GM12878 (cell line): Measurements from ENCODE around the gene FANCD2OS. TPM values are rescaled to one million over a fixed set of nuclear protein-coding genes. Genes with fewer than 3 reads are reported as not detected.

ENCODE experiments used
- ATAC-seq: fragments of 200-7000 bp; cut with Tn5 transposase; 3 replicates; pipeline ENCODE4 v1.9.1; 2020; ENCODE audit warnings: mild to moderate bottlenecking, moderate library complexity
- BruUV-seq: library from RNA; stranded (reverse); fragments of 400-500 nt; replicated peaks from 2 replicates; lab custom pipeline; 2021; lab: Mats Ljungman, UMichigan
- CTCF ChIA-PET: fragments of 300-600 bp; sonication (Branson Sonifier 250); formaldehyde crosslinking; extraction: SDS; loops from one replicate; lab custom pipeline; 2021; ENCODE audit warnings: inconsistent platforms; lab: Yijun Ruan, JAX
- POLR2A ChIA-PET: fragments of 350-600 bp; formaldehyde crosslinking; extraction: SDS; loops from one replicate; lab custom pipeline; 2021; ENCODE audit warnings: inconsistent platforms; lab: Charles Lee
- RAD21 ChIA-PET: fragments of 300-600 bp; sonication (Branson Sonifier 250); formaldehyde crosslinking; loops from one replicate; lab custom pipeline; 2023; ENCODE audit warnings: antibody characterized with exemption; ENCODE audit not compliant: unreplicated experiment; lab: Charles Lee
- SMC1A ChIA-PET: fragments of 300-600 bp; sonication (Branson Sonifier 250); formaldehyde crosslinking; loops from one replicate; lab custom pipeline; 2023; ENCODE audit not compliant: unreplicated experiment, uncharacterized antibody; lab: Charles Lee
- DNase-seq: peaks from one replicate; pipeline ENCODE4 v3.0.0-alpha.2; 2011; ENCODE audit warnings: low read depth, low spot score
- FAIRE-seq: peaks from 3 replicates; lab custom pipeline; 2011; peaks lifted over from hg19 to GRCh38; lab: Jason Lieb, UNC
- H2AFZ ChIP-seq: 2 replicates; pipeline ENCODE4 v1.6.0; 2011; ENCODE audit warnings: low read depth, low read length, control low read depth; ENCODE audit not compliant: control insufficient read depth
- H3K27ac ChIP-seq: 2 replicates; pipeline ENCODE4 v1.5.1; 2011; ENCODE audit warnings: control low read depth; ENCODE audit not compliant: control insufficient read depth, insufficient read depth
- H3K27me3 ChIP-seq, 2 experiments: replicated peaks in 1 of 2; 2 replicates each; pipeline versions ENCODE4 v1.6.0 to v1.6.1; 2011; ENCODE audit warnings: low read length in 1 of 2; ENCODE audit not compliant: control insufficient read depth in 2 of 2, insufficient read depth in 2 of 2
- H3K36me3 ChIP-seq, 2 experiments: 2 replicates each; pipeline ENCODE4 v1.5.1; 2011; ENCODE audit warnings: low read length in 1 of 2; ENCODE audit not compliant: control insufficient read depth in 2 of 2, insufficient read depth in 2 of 2
- H3K4me1 ChIP-seq: 2 replicates; pipeline ENCODE4 v1.6.1; 2011; ENCODE audit warnings: mild to moderate bottlenecking, low read length, moderate library complexity, mixed read lengths; ENCODE audit not compliant: control insufficient read depth, insufficient read depth
- H3K4me2 ChIP-seq: 2 replicates; pipeline ENCODE4 v1.6.0; 2011; ENCODE audit warnings: control low read depth; ENCODE audit not compliant: control insufficient read depth, insufficient read depth
- H3K4me3 ChIP-seq: fragments of 200-600 bp; sonication (generic); 2 replicates; pipeline ENCODE4 v1.5.1; 2016
- H3K79me2 ChIP-seq: 2 replicates; pipeline ENCODE4 v1.6.0; 2011; ENCODE audit warnings: low read length; ENCODE audit not compliant: control insufficient read depth, insufficient read depth
- H3K9ac ChIP-seq: 2 replicates; pipeline ENCODE4 v1.8.0; 2011; ENCODE audit warnings: low read length, control low read depth, mixed read lengths; ENCODE audit not compliant: control insufficient read depth, insufficient read depth
- H3K9me3 ChIP-seq: replicated peaks from 3 replicates; pipeline ENCODE4 v1.5.1; 2011; ENCODE audit warnings: mild to moderate bottlenecking, low read length; ENCODE audit not compliant: control insufficient read depth, insufficient read depth
- H4K20me1 ChIP-seq: 2 replicates; pipeline ENCODE4 v1.6.0; 2011; ENCODE audit not compliant: control insufficient read depth, insufficient read depth
- ATF3 ChIP-seq: IDR thresholded peaks from 2 replicates; pipeline ENCODE4 v1.6.1; 2011; ENCODE audit warnings: low read depth, mild to moderate bottlenecking, low read length, moderate library complexity, borderline replicate concordance; ENCODE audit errors: extremely low read depth
- BMI1 ChIP-seq: fragments of 450-650 bp; IDR thresholded peaks from 2 replicates; pipeline ENCODE4 v1.6.1; 2016; ENCODE audit warnings: mild to moderate bottlenecking, moderate library complexity, borderline replicate concordance
- EED ChIP-seq: sonication (generic); IDR thresholded peaks from 2 replicates; pipeline ENCODE4 v1.6.1; 2016; ENCODE audit warnings: antibody characterized with exemption, low read depth
- EZH2 ChIP-seq: IDR thresholded peaks from 2 replicates; pipeline ENCODE4 v1.6.1; 2012; ENCODE audit warnings: low read depth, mild to moderate bottlenecking, control low read depth, inconsistent platforms, low read length, borderline replicate concordance; ENCODE audit not compliant: control insufficient read depth
- FOXK2 ChIP-seq: fragments of 450-650 bp; IDR thresholded peaks from 2 replicates; pipeline ENCODE4 v1.6.1; 2017; ENCODE audit warnings: mild to moderate bottlenecking, moderate library complexity
- FOXM1 ChIP-seq: IDR thresholded peaks from 2 replicates; pipeline ENCODE4 v1.6.1; 2012; ENCODE audit warnings: low read depth, mild to moderate bottlenecking, inconsistent platforms, low read length, moderate library complexity
- IKZF2 ChIP-seq, 2 experiments: fragments of 450-650 bp; IDR thresholded peaks; 2 replicates each; pipeline ENCODE4 v1.6.1; 2017; ENCODE audit warnings: mild to moderate bottlenecking in 2 of 2, moderate library complexity in 2 of 2
- KAT2A ChIP-seq: conservative IDR thresholded peaks from 2 replicates; pipeline ENCODE4 v1.6.1; 2011; ENCODE audit warnings: low read depth, low read length; ENCODE audit not compliant: control insufficient read depth
- MTA2 ChIP-seq: fragments of 450-650 bp; IDR thresholded peaks from 2 replicates; pipeline ENCODE4 v1.6.1; 2016; ENCODE audit warnings: low read depth, mild to moderate bottlenecking, moderate library complexity
- MXI1 ChIP-seq: fragments of 150-350 bp; IDR thresholded peaks from 2 replicates; pipeline ENCODE4 v1.6.1; 2011; ENCODE audit warnings: low read depth, mild to moderate bottlenecking, inconsistent platforms, low read length, improper control_type of control experiment
- POLR2A ChIP-seq: IDR thresholded peaks from 2 replicates; pipeline ENCODE4 v1.6.1; 2011; ENCODE audit warnings: low read depth, mild to moderate bottlenecking, low read length
- POLR2AphosphoS2 ChIP-seq: IDR thresholded peaks from 2 replicates; pipeline ENCODE4 v1.6.1; 2011; ENCODE audit warnings: low read depth, mild to moderate bottlenecking, low read length, improper control_type of control experiment, moderate library complexity
- POLR2AphosphoS5 ChIP-seq: IDR thresholded peaks from 2 replicates; pipeline ENCODE4 v1.6.1; 2011; ENCODE audit warnings: mild to moderate bottlenecking, low read length, inconsistent platforms
- RAD51 ChIP-seq: fragments of 450-650 bp; IDR thresholded peaks from 2 replicates; pipeline ENCODE4 v1.6.1; 2016; ENCODE audit warnings: moderate library complexity, mild to moderate bottlenecking, inconsistent platforms
- SMAD1 ChIP-seq: fragments of 450-650 bp; IDR thresholded peaks from 2 replicates; pipeline ENCODE4 v1.6.1; 2018; ENCODE audit warnings: mild to moderate bottlenecking, low read depth; ENCODE audit not compliant: partially characterized antibody
- STAT3 ChIP-seq: IDR thresholded peaks from 2 replicates; pipeline ENCODE4 v1.6.1; 2011; ENCODE audit warnings: low read depth, low read length, improper control_type of control experiment
- TCF12 ChIP-seq: IDR thresholded peaks from 2 replicates; pipeline ENCODE4 v1.6.1; 2011; ENCODE audit warnings: low read depth, mild to moderate bottlenecking, low read length
- ZNF217 ChIP-seq: fragments of 450-650 bp; IDR thresholded peaks from 2 replicates; pipeline ENCODE4 v1.6.1; 2017; ENCODE audit warnings: antibody characterized with exemption, mild to moderate bottlenecking
- ZNF384 ChIP-seq: IDR thresholded peaks from 2 replicates; pipeline ENCODE4 v1.6.1; 2012; ENCODE audit warnings: low read depth, mild to moderate bottlenecking, low read length, improper control_type of control experiment, borderline replicate concordance
- ZZZ3 ChIP-seq: IDR thresholded peaks from 2 replicates; pipeline ENCODE4 v1.6.1; 2011; ENCODE audit warnings: low read depth; ENCODE audit not compliant: control insufficient read depth, insufficient read length
- WGBS: methylation state at CpG from one replicate; pipeline ENCODE4 v1.1.6; 2016; ENCODE audit warnings: low lambda C conversion rate; ENCODE audit not compliant: insufficient replicate concordance, insufficient coverage; ENCODE audit errors: missing lambda C conversion rate; 5-methylcytosine and 5-hydroxymethylcytosine counted together
- in situ Hi-C: fragments of 300-500 bp; cut with MboI; formaldehyde crosslinking; loops from 9 replicates; pipeline ENCODE4 v1.14.3; 2018; ENCODE audit warnings: mixed read lengths
- intact Hi-C: fragments of 100-400 bp; cut with micrococcal nuclease; formaldehyde crosslinking; loops from one replicate; pipeline ENCODE4 v1.14.2; 2022; ENCODE audit not compliant: unreplicated experiment
- polyA plus RNA-seq, 11 experiments: library from polyadenylated mRNA; depleted of rRNA in 4 of 11; unstranded in 6 of 11; stranded (reverse) in 5 of 11; fragments of >200 nt; fragmentation: Nextera tagmentation in 4 of 11; fragmentation: Illumina TruSeq in 1 of 11; extraction: Ambion mirVana in 4 of 11; extraction: Trizol in 1 of 11; gene quantifications; 1 replicate in 1 of 11; 2 replicates in 10 of 11; pipeline versions ENCODE4 v1.2.1 to v1.2.3, GENCODE V29; 2011 to 2016; ENCODE audit warnings: inconsistent platforms in 2 of 11, missing spikeins in 2 of 11, low read depth in 1 of 11
- total RNA-seq, 4 experiments: library from RNA; depleted of rRNA in 3 of 4; stranded (reverse); fragments of >200 nt in 3 of 4; fragmentation: Illumina TruSeq in 1 of 4; extraction: Trizol in 1 of 4; gene quantifications; 2 replicates each; pipeline versions ENCODE4 v1.2.1 to v1.2.3, GENCODE V29; 2013 to 2021
- TF ChIP-seq, protein P1 (sequence below): IDR thresholded peaks from 2 replicates; pipeline ENCODE4 v1.6.1; 2012; ENCODE audit warnings: low read depth, low read length, improper control_type of control experiment

FANCD2OS gene
- total and polyA plus RNA-seq, 10 of the 15 experiments (the other 5 are each of a cell fraction or from before 2014, with no cell fraction given) = 0.38 to 0.42 TPM; not detected in 8

- ChIA-PET POLR2A (no interaction called here), CTCF (no interaction called here), SMC1A (interaction anchor here (0.6 to 0.7 kb wide), 2 partner anchors 35 to 45 kb away, joined by 3 read pairs; no protein-coding TSS in a partner anchor), RAD21 (no interaction called here)
- Histone ChIP-seq H3K79me2 (no peaks in the 10 kb centered on the region), H3K27me3 (no peaks in the 10 kb centered on the region), H3K4me2 (no peak overlapping the region), H3K9ac (no peak overlapping the region), H3K9me3 (no peaks in the 10 kb centered on the region), H4K20me1 (no peaks in the 10 kb centered on the region), H2AFZ (no peak overlapping the region), H3K4me3 (no peak overlapping the region), H3K27ac (no peak overlapping the region), H3K4me1 (no peaks in the 10 kb centered on the region), H3K36me3 (peaks cover 3 to 6% of the 10 kb centered on the region in 2 experiments; a peak in 3 of 4 replicates)
- WGBS = 96% methylated on average over 4 of the region's 4 CpGs
- in situ Hi-C loops (no loop called here), intact Hi-C loops (no loop called here)
- BruUV-seq = no TSS peak
- ATAC-seq = no peak
- TF ChIP-seq SMAD1 (no peak), ZNF384 (no peak), ZNF217 (no peak), BMI1 (no peak), POLR2AphosphoS5 (no peak)
- DNase-seq = no peak
- FAIRE-seq = no peak
These were observed 26.2 kb downstream of the FANCD2OS start for GRCh38 chr3:10081871-10082270.

DNA sequence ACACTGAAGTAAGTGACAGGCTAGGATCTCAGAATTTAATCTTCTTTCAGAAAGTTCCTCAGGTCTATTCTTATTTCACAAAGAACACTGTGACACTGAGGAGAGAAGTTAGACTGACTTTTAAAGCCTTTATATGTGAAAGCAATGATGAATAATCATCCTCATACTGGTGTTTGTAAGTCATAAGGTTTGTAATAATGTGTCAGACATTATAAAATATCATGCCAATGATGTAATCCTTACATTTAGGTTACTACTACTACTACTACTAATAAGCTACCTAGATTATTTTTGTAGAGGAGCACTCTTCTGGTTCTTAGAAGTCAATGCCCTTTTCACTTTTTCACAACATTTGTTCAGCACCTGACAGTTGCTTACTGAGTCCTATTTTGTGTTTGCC lies 33.4 kb downstream of the FANCD2OS start:
- DNase-seq (no peak), FAIRE-seq (no peak), ATAC-seq (no peak)
- RAD21 ChIA-PET = no interaction called here
- POLR2A ChIA-PET = no interaction called here
- Histone ChIP-seq H3K9ac (no peak overlapping the region), H3K4me2 (no peak overlapping the region), H3K27ac (no peak overlapping the region), H3K4me3 (no peak overlapping the region), H4K20me1 (no peaks in the 10 kb centered on the region), H3K36me3 (no peaks in the 10 kb centered on the region; a peak in 1 of 4 replicates), H2AFZ (no peak overlapping the region), H3K4me1 (no peaks in the 10 kb centered on the region), H3K27me3 (no peaks in the 10 kb centered on the region), H3K9me3 (no peaks in the 10 kb centered on the region), H3K79me2 (no peaks in the 10 kb centered on the region)
- intact Hi-C loops (no loop called here), in situ Hi-C loops (no loop called here)
- SMC1A ChIA-PET = interaction anchor here (0.6 to 1.1 kb wide), 2 partner anchors 16 to 20 kb away, joined by 3 to 4 read pairs; no protein-coding TSS in a partner anchor
- CTCF ChIA-PET = interaction anchor here (0.6 to 0.7 kb wide), 2 partner anchors 67 to 273 kb away, joined by 3 read pairs; partner anchors contain the start of gene VHL
- no TSS peak for BruUV-seq
- TF ChIP-seq POLR2A (no peak), FOXK2 (no peak), IKZF2 (IDR thresholded peaks at IDR 0.05) (no peak), ATF3 (no peak), FOXM1 (no peak), RAD51 (no peak), EED (no peak), ZZZ3 (no peak), MXI1 (no peak), MTA2 (no peak), POLR2AphosphoS2 (no peak), KAT2A (no peak), STAT3 (no peak), EZH2 (no peak), TCF12 (no peak)
- TF ChIP-seq, protein P1, sequence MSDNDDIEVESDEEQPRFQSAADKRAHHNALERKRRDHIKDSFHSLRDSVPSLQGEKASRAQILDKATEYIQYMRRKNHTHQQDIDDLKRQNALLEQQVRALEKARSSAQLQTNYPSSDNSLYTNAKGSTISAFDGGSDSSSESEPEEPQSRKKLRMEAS = no peak
